ENCODE results near the gene NAGPA.

The NAGPA gene

DNA sequence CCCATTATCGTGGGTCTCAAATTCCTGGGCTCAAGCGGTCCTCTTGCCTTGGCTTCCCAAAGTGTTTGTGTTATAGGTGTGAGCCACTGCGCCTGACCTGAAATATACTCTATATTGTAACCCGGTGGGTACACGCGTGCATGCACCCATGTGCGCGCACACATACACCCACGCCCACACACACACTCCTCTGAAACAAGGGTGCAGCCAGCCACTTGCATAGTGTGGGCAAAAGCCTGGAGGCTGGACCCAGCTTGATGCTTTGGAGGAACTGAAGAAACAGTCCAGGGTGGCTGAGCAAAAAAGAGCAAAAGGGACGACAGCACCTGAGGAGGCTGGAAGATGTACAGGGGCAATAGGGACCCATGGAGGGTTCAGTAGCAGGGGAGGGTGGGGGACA is 29.9 kb downstream of the NAGPA start:
- no peak for DNase-seq (ENCODE audit: low read depth)
- TF ChIP-seq CTCF (IDR thresholded peaks at IDR 0.05; ENCODE audit: low read length, missing control alignments) = no peak

DNA sequence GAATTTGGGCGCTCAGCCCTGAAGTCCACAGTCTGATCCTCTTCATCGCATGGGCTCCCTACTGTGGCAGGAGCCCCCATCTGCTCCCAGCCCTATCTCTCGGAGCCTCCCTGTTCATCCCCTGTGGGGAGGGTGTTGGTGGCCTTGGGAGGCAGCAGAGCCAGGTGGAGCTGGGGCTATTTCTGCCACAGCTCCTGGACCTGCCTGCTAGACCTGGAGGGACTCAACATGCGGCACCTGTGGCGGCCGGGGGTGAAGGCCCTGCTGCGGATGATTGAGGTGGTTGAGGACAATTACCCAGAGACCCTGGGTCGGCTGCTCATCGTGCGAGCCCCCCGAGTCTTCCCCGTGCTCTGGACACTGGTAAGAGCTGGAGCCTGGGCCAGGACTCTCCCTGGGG is 30.5 kb downstream of the NAGPA start:
- DNase-seq (ENCODE audit: low read depth) = no peak
- no peak for TF ChIP-seq CTCF (IDR thresholded peaks at IDR 0.05; ENCODE audit: low read length, missing control alignments)
- H3K4me3 ChIP-seq (replicated peaks; ENCODE audit: low read depth, low read length) = no peak overlapping the region

More for the DNA sequence above, 29.9 kb downstream of the NAGPA start:
- no peak overlapping the region for H3K4me3 ChIP-seq (replicated peaks; ENCODE audit: low read depth, low read length)

- no peak for DNase-seq (ENCODE audit: low read depth)
- no peak overlapping the region for H3K4me3 ChIP-seq (replicated peaks; ENCODE audit: low read depth, low read length)
- TF ChIP-seq CTCF (IDR thresholded peaks at IDR 0.05; ENCODE audit: low read length, missing control alignments) = no peak
These were observed 31.0 kb downstream of the NAGPA start for GRCh38 chr16:5002699-5003143.

GRCh38 chr16:5001986-5002385 is 31.7 kb downstream of the NAGPA start:
- no peak for DNase-seq (ENCODE audit: low read depth)
- no peak for TF ChIP-seq CTCF (IDR thresholded peaks at IDR 0.05; ENCODE audit: low read length, missing control alignments)
- H3K4me3 ChIP-seq (replicated peaks; ENCODE audit: low read depth, low read length) = no peak overlapping the region

GRCh38 chr16:5001571-5001970 is 32.2 kb downstream of the NAGPA start:
- no peak overlapping the region for H3K4me3 ChIP-seq (replicated peaks; ENCODE audit: low read depth, low read length)
- no peak for DNase-seq (ENCODE audit: low read depth)
- TF ChIP-seq CTCF (IDR thresholded peaks at IDR 0.05; ENCODE audit: low read length, missing control alignments) = no peak

DNA sequence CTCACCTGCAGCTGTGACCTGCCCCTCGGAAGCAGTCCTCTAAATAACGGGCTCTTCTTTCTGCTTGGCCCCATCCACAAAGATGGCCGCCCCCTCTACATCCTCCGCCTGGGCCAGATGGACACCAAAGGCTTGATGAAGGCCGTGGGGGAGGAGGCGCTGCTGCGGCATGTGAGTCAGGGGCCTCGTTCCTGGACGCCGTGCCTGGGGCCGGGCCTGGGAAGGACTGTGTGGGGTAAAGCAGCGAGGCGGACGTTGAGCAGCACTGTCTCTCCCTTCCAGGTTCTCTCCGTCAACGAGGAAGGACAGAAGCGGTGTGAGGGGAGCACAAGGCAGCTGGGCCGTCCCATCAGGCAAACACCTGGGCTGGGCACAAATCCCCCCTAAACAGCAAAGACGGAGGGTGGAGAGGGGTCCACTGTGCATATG is 33.1 kb downstream of the NAGPA start:
- DNase-seq (ENCODE audit: low read depth) = no peak
- no peak overlapping the region for H3K4me3 ChIP-seq (replicated peaks; ENCODE audit: low read depth, low read length)
- no peak for TF ChIP-seq CTCF (IDR thresholded peaks at IDR 0.05; ENCODE audit: low read length, missing control alignments)

- DNase-seq (ENCODE audit: low read depth) = no peak
- no peak overlapping the region for H3K4me3 ChIP-seq (replicated peaks; ENCODE audit: low read depth, low read length)
- no peak for TF ChIP-seq CTCF (IDR thresholded peaks at IDR 0.05; ENCODE audit: low read length, missing control alignments)
These were observed 38.9 kb downstream of the NAGPA start for GRCh38 chr16:4994719-4995434.

Data from fibroblast of pulmonary artery (primary cell).